GM12878 (cell line): ENCODE data around the gene IER5. TPM values are rescaled to one million over a fixed set of nuclear protein-coding genes. Genes with fewer than 3 reads are reported as not detected.

ENCODE experiments used
- ATAC-seq: fragments of 200-7000 bp; cut with Tn5 transposase; 3 replicates; pipeline ENCODE4 v1.9.1; 2020; ENCODE audit warnings: mild to moderate bottlenecking, moderate library complexity
- BruUV-seq: library from RNA; stranded (reverse); fragments of 400-500 nt; replicated peaks from 2 replicates; lab custom pipeline; 2021; lab: Mats Ljungman, UMichigan
- CTCF ChIA-PET: fragments of 300-600 bp; sonication (Branson Sonifier 250); formaldehyde crosslinking; extraction: SDS; loops from one replicate; lab custom pipeline; 2021; ENCODE audit warnings: inconsistent platforms; lab: Yijun Ruan, JAX
- POLR2A ChIA-PET: fragments of 350-600 bp; formaldehyde crosslinking; extraction: SDS; loops from one replicate; lab custom pipeline; 2021; ENCODE audit warnings: inconsistent platforms; lab: Charles Lee
- RAD21 ChIA-PET: fragments of 300-600 bp; sonication (Branson Sonifier 250); formaldehyde crosslinking; loops from one replicate; lab custom pipeline; 2023; ENCODE audit warnings: antibody characterized with exemption; ENCODE audit not compliant: unreplicated experiment; lab: Charles Lee
- SMC1A ChIA-PET: fragments of 300-600 bp; sonication (Branson Sonifier 250); formaldehyde crosslinking; loops from one replicate; lab custom pipeline; 2023; ENCODE audit not compliant: unreplicated experiment, uncharacterized antibody; lab: Charles Lee
- DNase-seq: peaks from one replicate; pipeline ENCODE4 v3.0.0-alpha.2; 2011; ENCODE audit warnings: low read depth, low spot score
- FAIRE-seq: peaks from 3 replicates; lab custom pipeline; 2011; peaks lifted over from hg19 to GRCh38; lab: Jason Lieb, UNC
- H2AFZ ChIP-seq: 2 replicates; pipeline ENCODE4 v1.6.0; 2011; ENCODE audit warnings: low read depth, low read length, control low read depth; ENCODE audit not compliant: control insufficient read depth
- H3K27ac ChIP-seq: 2 replicates; pipeline ENCODE4 v1.5.1; 2011; ENCODE audit warnings: control low read depth; ENCODE audit not compliant: control insufficient read depth, insufficient read depth
- H3K27me3 ChIP-seq, 2 experiments: replicated peaks in 1 of 2; 2 replicates each; pipeline versions ENCODE4 v1.6.0 to v1.6.1; 2011; ENCODE audit warnings: low read length in 1 of 2; ENCODE audit not compliant: control insufficient read depth in 2 of 2, insufficient read depth in 2 of 2
- H3K36me3 ChIP-seq, 2 experiments: 2 replicates each; pipeline ENCODE4 v1.5.1; 2011; ENCODE audit warnings: low read length in 1 of 2; ENCODE audit not compliant: control insufficient read depth in 2 of 2, insufficient read depth in 2 of 2
- H3K4me1 ChIP-seq: 2 replicates; pipeline ENCODE4 v1.6.1; 2011; ENCODE audit warnings: mild to moderate bottlenecking, low read length, moderate library complexity, mixed read lengths; ENCODE audit not compliant: control insufficient read depth, insufficient read depth
- H3K4me2 ChIP-seq: 2 replicates; pipeline ENCODE4 v1.6.0; 2011; ENCODE audit warnings: control low read depth; ENCODE audit not compliant: control insufficient read depth, insufficient read depth
- H3K4me3 ChIP-seq: fragments of 200-600 bp; sonication (generic); 2 replicates; pipeline ENCODE4 v1.5.1; 2016
- H3K79me2 ChIP-seq: 2 replicates; pipeline ENCODE4 v1.6.0; 2011; ENCODE audit warnings: low read length; ENCODE audit not compliant: control insufficient read depth, insufficient read depth
- H3K9ac ChIP-seq: 2 replicates; pipeline ENCODE4 v1.8.0; 2011; ENCODE audit warnings: low read length, control low read depth, mixed read lengths; ENCODE audit not compliant: control insufficient read depth, insufficient read depth
- H3K9me3 ChIP-seq: replicated peaks from 3 replicates; pipeline ENCODE4 v1.5.1; 2011; ENCODE audit warnings: mild to moderate bottlenecking, low read length; ENCODE audit not compliant: control insufficient read depth, insufficient read depth
- H4K20me1 ChIP-seq: 2 replicates; pipeline ENCODE4 v1.6.0; 2011; ENCODE audit not compliant: control insufficient read depth, insufficient read depth
- BACH1 ChIP-seq: fragments of 450-650 bp; IDR thresholded peaks from 2 replicates; pipeline ENCODE4 v1.6.1; 2017; ENCODE audit warnings: mild to moderate bottlenecking, borderline replicate concordance
- CBFB ChIP-seq: IDR thresholded peaks from 2 replicates; pipeline ENCODE4 v1.6.1; 2016; ENCODE audit warnings: antibody characterized with exemption, low read depth
- E2F8 ChIP-seq: fragments of 450-650 bp; IDR thresholded peaks from 2 replicates; pipeline ENCODE4 v1.6.1; 2018; ENCODE audit warnings: mild to moderate bottlenecking, low read depth, moderate library complexity; ENCODE audit not compliant: partially characterized antibody
- ETV6 ChIP-seq, 2 experiments: fragments of 450-650 bp in 1 of 2; IDR thresholded peaks in 1 of 2; conservative IDR thresholded peaks in 1 of 2; 2 replicates each; pipeline ENCODE4 v1.6.1; 2014; ENCODE audit warnings: antibody characterized with exemption in 1 of 2, borderline replicate concordance in 1 of 2, low read depth in 1 of 2, mild to moderate bottlenecking in 1 of 2, moderate library complexity in 1 of 2
- RUNX3 ChIP-seq: IDR thresholded peaks from 2 replicates; pipeline ENCODE4 v1.6.1; 2012; ENCODE audit warnings: low read length, inconsistent platforms
- WGBS: methylation state at CpG from one replicate; pipeline ENCODE4 v1.1.6; 2016; ENCODE audit warnings: low lambda C conversion rate; ENCODE audit not compliant: insufficient replicate concordance, insufficient coverage; ENCODE audit errors: missing lambda C conversion rate; 5-methylcytosine and 5-hydroxymethylcytosine counted together
- in situ Hi-C: fragments of 300-500 bp; cut with MboI; formaldehyde crosslinking; loops from 9 replicates; pipeline ENCODE4 v1.14.3; 2018; ENCODE audit warnings: mixed read lengths
- intact Hi-C: fragments of 100-400 bp; cut with micrococcal nuclease; formaldehyde crosslinking; loops from one replicate; pipeline ENCODE4 v1.14.2; 2022; ENCODE audit not compliant: unreplicated experiment
- polyA plus RNA-seq, 11 experiments: library from polyadenylated mRNA; depleted of rRNA in 4 of 11; unstranded in 6 of 11; stranded (reverse) in 5 of 11; fragments of >200 nt; fragmentation: Nextera tagmentation in 4 of 11; fragmentation: Illumina TruSeq in 1 of 11; extraction: Ambion mirVana in 4 of 11; extraction: Trizol in 1 of 11; gene quantifications; 1 replicate in 1 of 11; 2 replicates in 10 of 11; pipeline versions ENCODE4 v1.2.1 to v1.2.3, GENCODE V29; 2011 to 2016; ENCODE audit warnings: inconsistent platforms in 2 of 11, missing spikeins in 2 of 11, low read depth in 1 of 11
- total RNA-seq, 4 experiments: library from RNA; depleted of rRNA in 3 of 4; stranded (reverse); fragments of >200 nt in 3 of 4; fragmentation: Illumina TruSeq in 1 of 4; extraction: Trizol in 1 of 4; gene quantifications; 2 replicates each; pipeline versions ENCODE4 v1.2.1 to v1.2.3, GENCODE V29; 2013 to 2021
- TF ChIP-seq, protein P1 (sequence below): fragments of 450-650 bp; formaldehyde crosslinking; IDR thresholded peaks from 2 replicates; pipeline ENCODE4 v1.5.0; 2022; ENCODE audit warnings: mild to moderate bottlenecking, missing genetic modification characterization

The IER5 gene
- total and polyA plus RNA-seq, 10 of the 15 experiments (the other 5 are each of a cell fraction or from before 2014, with no cell fraction given): 4.3 to 75.2 (median 30.5) TPM

- SMC1A ChIA-PET: interaction anchor here (0.5 to 39.2 kb wide), 7 partner anchors 10 to 305 kb away, joined by 3 to 1399 read pairs (median 4); no protein-coding TSS in a partner anchor
- Histone ChIP-seq H3K79me2 (no peaks in the 10 kb centered on the region), H3K4me3 (no peak overlapping the region), H3K4me2 (no peak overlapping the region), H3K27ac (no peak overlapping the region), H3K36me3 (no peaks in the 10 kb centered on the region), H3K4me1 (peaks cover 3% of the 10 kb centered on the region; the same call in 1 of the 2 replicates), H3K9ac (no peak overlapping the region), H3K27me3 (no peaks in the 10 kb centered on the region), H4K20me1 (no peaks in the 10 kb centered on the region), H3K9me3 (no peaks in the 10 kb centered on the region), H2AFZ (no peak overlapping the region)
- no TSS peak for BruUV-seq
- FAIRE-seq (no peak), ATAC-seq (no peak), DNase-seq (no peak)
- CTCF ChIA-PET: interaction anchor here (1.0 to 38.4 kb wide), 5 partner anchors 13 to 255 kb away, joined by 3 to 1067 read pairs (median 4); no protein-coding TSS in a partner anchor
- intact Hi-C loops: no loop called here
- no peak for TF ChIP-seq BACH1
- TF ChIP-seq ETV6 (conservative IDR thresholded peaks at IDR 0.05 in 1 of 2, IDR thresholded peaks at IDR 0.05 in 1 of 2; ENCODE audit: borderline replicate concordance in 1 of 2, low read depth in 1 of 2): 0 out of 4 replicates have a peak, but pooled peaks of 1 of the 2 experiments have one; percentile 41
- no peak for TF ChIP-seq CBFB
- TF ChIP-seq, protein P1, sequence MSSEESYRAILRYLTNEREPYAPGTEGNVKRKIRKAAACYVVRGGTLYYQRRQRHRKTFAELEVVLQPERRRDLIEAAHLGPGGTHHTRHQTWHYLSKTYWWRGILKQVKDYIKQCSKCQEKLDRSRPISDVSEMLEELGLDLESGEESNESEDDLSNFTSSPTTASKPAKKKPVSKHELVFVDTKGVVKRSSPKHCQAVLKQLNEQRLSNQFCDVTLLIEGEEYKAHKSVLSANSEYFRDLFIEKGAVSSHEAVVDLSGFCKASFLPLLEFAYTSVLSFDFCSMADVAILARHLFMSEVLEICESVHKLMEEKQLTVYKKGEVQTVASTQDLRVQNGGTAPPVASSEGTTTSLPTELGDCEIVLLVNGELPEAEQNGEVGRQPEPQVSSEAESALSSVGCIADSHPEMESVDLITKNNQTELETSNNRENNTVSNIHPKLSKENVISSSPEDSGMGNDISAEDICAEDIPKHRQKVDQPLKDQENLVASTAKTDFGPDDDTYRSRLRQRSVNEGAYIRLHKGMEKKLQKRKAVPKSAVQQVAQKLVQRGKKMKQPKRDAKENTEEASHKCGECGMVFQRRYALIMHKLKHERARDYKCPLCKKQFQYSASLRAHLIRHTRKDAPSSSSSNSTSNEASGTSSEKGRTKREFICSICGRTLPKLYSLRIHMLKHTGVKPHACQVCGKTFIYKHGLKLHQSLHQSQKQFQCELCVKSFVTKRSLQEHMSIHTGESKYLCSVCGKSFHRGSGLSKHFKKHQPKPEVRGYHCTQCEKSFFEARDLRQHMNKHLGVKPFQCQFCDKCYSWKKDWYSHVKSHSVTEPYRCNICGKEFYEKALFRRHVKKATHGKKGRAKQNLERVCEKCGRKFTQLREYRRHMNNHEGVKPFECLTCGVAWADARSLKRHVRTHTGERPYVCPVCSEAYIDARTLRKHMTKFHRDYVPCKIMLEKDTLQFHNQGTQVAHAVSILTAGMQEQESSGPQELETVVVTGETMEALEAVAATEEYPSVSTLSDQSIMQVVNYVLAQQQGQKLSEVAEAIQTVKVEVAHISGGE (CRISPR knock-in tag): no peak
- no peak for TF ChIP-seq E2F8
- TF ChIP-seq RUNX3: no peak
- in situ Hi-C loops: no loop called here
- POLR2A ChIA-PET: interaction anchor here (0.5 to 3.2 kb wide), 3 partner anchors 10 to 185 kb away, joined by 3 to 24 read pairs (median 4); no protein-coding TSS in a partner anchor
- RAD21 ChIA-PET: interaction anchor here (0.8 to 3.9 kb wide), 7 partner anchors 10 to 48 kb away, joined by 3 to 17 read pairs (median 4); no protein-coding TSS in a partner anchor
- WGBS: 53% methylated on average over 9 of the region's 9 CpGs
These were observed 29.3 kb downstream of the IER5 start for GRCh38 chr1:181117648-181118449.
